ENCODE results near the gene ZNF525.

DNA sequence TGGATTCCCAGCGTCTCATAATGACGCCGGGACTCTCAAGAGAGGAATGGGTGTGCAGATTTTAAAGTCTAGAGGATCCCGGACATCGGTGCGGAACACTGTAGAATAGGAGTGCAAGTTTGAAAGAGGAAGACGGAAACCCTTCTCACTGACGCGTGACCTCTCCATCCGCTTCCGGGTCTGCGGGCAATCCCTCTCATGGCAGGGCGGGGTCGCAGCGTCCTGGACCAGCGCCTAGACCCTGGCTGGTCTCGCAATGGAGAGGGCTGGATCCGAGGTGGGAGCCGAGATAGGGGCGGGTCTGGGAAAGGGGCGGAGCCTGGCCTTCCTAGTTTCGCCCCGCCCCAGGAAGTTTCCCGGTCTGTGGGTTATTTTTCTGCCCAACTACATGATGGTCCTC lies 36.5 kb upstream of the ZNF525 start:
- TF ChIP-seq ZNF274 (IDR thresholded peaks at IDR 0.05; ENCODE audit: low read depth, low read length) = no peak
- TF ChIP-seq SUZ12 (IDR thresholded peaks at IDR 0.05; ENCODE audit: extremely low read depth, insufficient read depth, insufficient read length) = no peak
